HG03095 (cell line): ENCODE data around the gene CXXC5.

ENCODE experiments used
- ATAC-seq: cut with Tn5 transposase; IDR thresholded peaks from one replicate; pipeline ENCODE4 v1.9.1; 2021; ENCODE audit warnings: moderate library complexity; ENCODE audit not compliant: unreplicated experiment

Gene CXXC5

DNA sequence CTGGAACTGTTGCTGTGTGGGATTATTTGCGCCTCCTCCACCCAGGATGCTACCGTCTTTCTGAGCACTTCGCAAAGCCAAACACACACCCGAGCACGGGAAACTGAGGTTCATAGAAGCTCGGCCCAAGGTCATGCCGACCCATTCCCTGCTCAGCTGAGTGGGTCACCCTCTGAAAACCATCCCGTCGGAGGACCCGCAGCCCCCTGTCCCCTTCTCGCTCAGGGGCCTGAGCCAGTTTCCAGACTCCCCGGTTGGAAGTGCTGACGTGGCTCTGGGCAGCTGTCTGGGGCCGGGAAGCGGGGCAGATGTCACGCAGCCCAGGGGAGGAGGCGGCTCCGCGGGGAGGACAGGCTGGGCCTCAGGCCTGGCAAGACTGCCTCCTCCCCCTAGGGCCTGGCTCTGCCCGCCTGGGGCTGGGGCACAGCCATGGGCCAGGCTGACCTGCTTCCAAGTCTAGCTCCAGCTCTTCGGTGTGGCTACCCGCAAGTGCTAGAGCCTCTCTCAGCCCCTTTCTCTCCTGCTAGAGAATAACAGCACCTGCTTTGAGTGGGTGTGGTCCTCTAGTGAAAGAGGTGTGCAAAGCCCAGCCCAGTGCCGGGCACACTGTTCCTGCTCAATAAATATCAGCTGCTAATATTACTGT lies 9.9 kb upstream of the CXXC5 start:
- ATAC-seq: no peak

DNA sequence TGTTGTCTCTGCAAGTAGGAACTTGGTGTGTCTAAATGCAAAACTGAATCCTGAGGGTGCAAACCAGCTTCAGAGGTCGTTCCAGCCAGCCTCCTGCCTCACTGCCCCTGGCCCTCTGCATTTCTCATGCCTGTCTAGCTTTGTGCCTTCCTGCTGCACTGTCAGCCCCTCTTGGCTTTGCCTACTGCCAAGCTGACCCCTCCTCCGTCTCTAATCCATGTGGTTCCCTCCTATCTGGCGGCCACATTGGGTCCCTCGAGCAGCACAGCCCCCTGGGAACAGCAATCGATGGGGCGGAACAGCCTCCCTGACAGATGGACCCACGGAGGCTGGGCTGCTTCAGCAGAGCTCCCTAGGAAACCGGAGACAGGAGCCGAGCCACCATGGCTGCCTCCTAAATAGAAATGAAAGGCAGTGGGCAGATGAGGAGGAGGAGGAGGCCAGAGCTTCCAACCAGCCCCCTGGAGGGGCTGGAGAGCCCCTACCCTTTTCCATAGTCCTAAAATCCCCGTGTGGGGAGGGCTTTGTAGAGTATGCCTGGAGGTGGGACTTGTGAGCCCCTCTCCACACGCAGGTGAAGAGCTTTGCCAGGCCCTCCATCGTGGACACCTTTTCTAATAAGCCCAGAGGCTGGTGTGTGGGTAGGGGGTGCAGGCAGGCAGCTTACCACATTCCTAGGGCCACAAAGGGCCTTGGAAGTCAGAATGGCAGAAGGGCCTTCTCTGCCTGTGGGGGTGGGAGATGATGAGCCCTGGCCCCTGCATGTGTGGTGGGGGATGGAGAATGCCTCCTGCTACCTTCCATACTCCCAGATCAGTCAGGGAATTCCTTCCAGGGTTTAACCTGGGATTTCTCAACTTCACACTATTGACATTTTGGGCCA lies 9.2 kb upstream of the CXXC5 start:
- no peak for ATAC-seq

DNA sequence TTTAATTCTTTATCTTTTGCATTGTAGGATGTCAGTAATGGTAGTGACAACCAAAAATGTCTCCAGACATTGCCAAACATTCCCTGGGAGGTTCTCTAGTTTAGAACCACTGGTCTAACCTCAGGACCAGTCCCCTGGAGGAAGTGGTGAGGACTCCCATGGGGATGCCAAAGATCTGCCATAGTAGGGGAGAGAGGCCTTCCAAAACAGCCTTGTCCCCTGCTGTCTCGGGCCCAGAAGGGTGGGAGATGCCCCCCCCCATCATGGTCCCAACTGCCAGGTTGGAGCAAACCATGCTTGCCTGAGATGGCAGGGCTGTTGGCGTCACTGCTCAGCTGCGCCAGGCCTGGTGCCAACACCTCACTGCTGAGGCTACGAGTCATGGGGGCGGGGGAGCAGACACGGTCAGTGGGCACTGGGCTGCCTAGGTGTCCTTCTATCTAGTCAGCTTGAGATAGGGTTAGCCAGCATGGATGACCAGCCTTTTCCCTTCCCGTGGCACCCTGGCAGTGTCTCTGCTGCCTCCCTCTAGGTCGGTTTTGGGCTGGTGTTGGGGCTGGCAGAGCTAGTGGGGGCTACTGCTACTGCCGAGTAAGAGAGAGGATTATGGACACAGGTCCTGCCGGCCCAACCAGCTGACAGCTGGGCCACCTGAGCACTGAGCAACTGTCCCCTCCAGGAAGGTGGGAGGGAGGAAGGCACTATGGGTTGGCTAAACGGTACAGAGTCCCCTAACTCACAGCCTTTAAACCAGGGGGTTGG lies 8.3 kb upstream of the CXXC5 start:
- no peak for ATAC-seq

DNA sequence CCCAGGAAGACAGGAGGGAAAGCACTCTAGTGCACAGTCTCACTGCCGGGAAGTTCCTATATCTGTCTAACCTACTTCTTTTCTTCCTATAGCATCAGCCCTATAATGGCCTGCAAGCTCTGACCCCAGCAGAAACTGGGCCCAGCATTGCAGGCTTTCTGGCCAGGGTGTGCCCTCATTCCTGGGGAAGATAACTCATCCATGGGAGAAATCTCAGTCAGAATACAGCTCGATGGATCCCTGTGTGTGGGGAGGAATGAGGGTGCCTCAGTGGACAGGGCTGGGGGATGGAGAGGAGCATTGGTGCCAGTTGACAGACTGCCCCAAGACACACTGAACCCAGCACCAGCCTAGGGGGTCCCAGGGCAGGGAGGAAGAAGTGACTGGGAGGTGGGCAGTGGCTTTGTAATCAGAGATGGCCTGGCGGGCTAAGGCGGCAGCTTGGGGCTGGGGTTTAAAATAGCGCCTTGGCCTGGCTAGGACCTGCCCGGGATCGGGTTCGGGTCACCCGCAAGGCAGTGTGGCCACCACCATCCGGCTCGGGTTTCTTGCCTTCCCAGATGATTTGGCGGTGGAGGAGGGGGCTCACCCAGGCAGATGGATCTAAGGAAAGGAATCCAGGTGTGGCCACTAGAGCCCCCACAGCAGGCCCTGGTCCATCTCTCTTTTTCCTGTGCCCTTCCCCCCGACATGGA lies 7.6 kb upstream of the CXXC5 start:
- no peak for ATAC-seq

DNA sequence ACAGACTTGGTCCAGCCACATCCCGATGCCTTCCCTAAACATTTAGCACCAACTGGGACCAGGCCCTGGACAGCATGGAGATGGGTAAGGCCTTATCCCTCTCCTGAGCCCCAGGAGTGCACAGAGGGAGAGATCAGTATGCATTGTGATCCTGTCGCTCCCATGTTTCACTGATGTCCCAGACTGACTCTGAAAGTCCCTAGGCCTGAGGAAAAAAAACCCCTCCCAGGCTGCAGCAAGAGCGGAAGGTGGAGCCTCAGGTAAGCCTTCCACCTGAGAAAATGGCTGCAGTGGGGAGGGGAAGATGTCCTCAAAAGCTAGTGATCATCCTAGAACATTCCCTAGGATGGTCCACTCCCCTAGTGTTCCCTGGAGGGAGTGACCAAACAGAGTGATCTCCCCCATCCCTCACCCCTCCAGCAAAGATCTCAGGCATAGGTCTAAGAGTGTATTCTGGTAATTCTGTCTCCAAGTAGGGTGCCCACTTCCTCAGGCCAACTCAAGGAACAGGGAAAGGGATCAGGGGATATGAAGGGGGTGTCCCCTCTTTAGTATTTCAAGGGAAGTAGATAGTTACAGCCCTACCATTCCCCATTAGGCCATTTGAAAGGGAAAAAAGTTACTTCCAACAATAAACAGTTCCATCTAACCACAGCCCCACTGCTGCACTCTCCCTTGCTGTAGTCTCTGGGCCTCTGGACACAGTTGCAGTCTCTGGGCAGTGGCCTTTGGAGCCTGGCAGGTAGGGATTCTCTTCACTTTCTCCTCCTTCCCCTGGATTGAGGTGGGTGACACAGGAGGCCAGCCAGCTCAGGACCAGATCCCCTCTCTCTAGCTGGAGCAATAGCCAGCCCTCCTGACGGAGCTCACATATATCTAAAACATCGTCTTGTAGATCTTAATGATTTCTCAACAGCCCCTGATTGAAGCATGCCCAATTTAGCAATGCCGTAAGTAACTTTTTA lies 6.8 kb upstream of the CXXC5 start:
- ATAC-seq: no peak

DNA sequence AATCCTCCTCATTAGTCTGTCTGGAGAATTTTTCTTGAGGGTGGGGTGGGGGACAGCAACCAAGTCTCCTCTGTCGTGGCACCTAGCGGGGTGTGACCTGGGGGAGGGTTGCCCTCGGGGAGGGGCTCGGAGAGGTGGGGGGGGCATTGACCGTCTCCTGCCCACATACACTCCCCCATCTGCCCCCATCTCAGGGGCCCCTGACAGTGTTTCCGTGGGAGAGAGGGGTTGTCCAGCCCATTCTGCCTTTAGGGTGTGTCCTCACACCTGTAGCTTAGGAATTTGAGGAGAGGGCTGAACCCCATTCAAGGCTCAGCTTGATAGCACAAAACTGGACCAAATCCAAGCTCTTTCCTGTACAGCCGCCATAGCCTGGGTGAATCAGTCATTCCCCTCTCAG lies 5.9 kb upstream of the CXXC5 start:
- ATAC-seq: no peak

DNA sequence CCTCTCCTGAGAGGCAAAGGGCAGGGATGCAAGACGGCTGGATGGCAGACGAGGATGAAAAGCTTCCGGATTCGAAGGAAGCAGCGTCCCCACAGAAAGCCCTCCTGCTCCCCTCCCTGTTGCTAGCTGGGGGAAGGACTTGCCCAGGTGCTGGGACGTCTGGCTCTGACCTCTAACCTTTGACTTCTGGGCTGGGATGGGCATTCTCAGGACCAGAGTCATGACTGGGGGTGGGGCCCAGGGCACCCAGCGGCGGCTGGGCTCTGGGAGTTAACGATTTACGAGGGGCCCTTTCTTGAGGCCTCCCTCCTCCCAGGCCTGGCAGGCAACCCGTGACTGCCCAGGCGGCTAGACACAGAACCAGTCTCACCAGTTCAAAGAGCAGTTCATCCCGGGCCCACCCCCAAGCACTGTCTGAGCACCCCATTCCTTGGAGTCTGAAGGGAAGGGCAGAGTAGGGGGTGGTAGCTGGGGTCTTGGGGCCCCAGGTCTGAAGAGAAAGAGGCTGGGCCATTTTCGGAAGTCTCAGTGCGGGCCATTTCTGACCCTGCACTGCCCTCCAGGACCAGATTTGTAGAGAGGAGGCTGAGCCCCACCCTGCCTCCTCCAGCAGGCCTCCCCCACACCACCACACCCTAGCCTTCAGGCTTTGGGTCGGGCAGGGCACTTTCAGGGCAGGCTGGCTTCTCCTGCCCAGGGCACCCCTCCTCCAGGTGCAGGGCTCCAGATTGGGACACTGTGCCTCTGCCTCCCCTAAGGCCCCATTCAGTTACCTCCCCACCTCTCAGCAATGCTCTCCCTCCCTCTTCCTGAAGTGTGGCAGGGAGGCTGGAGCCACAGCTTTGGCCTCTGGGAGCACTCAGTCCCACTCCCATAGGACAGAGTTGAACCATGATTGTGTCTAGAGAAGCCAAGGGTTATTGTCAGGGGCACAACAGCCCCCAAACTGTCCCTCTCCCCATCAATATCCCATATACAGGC lies 5.0 kb upstream of the CXXC5 start:
- ATAC-seq: no peak

DNA sequence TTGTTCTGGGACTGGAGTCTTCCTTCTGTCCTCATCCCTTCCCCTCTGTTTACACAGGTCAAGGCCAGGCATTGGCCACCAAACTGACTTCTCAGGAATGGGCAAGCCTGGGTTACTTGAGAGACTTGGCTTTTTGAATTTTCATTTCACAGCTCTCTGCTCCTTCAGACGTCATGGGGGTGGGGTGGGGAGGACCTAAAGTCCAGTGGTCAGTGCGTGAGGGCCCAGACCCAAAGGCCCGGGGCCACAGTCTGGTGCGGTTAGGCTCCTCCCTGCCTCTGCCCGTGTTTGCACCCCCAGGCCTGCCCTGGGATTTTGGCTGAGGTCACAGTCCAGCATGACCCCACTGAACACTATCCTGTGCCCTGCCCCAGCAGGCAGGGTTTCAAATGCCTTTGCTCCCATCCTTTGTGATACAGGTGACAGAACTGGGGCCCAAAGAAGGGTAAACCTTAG lies 4.1 kb upstream of the CXXC5 start:
- ATAC-seq: no peak

DNA sequence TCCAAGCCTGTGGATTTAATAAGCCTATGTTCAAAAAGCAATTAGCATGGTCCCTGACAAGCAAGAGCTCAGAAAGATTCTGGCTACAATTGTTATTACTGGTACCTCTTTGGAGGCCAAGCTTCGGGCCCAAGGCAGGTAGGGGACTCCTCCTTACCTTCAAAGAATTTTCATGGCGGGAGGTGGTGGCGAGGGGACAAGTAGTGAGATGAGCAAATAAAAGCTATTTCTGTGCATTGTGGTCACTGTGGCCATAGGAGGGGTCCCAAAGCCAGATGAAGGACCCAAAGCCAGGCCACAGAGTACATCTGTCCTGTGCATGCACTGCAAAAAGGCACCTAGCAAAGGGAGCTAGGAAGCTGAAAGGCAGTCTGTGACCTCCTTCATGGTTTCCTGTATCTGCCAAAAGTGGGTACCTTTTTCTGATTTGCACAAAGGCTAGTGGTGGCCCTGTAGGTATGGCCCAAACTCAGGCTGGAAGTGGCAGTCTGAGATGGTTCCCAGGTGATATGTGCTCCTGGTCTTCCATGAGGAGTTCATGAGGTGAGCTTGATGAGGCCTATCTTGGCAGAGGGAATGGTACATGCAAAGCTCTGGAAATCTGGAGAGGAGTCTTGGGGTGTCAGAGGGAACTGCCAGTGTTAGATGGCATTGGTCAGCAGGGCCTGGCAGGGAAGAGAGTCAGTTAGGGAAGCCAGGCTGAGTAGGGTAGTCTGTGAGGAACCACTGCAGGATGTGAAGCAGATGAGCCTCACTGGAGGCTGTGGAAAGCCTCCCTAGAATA lies 3.3 kb upstream of the CXXC5 start:
- no peak for ATAC-seq

DNA sequence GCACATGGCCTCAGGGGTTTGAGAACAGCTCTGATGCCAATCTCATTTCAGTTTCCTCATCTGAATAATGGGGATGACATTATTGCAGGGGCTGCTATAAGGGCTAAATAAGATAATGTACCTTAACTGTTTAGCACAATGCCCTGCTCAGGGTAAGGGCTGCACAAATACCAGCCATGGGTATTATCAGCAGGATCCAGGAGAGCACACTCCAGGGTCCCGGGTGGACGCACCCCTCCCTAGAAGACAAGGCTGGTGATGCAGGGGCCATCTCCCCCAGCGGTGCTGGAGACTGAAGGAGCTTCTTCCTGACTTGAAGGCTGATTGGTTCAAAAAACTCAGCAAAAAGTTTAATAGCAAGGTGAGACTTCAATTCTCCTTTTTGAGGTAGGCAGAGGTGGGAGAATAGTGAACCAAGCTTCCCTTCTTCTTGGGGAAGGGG lies 2.7 kb upstream of the CXXC5 start:
- ATAC-seq: no peak

DNA sequence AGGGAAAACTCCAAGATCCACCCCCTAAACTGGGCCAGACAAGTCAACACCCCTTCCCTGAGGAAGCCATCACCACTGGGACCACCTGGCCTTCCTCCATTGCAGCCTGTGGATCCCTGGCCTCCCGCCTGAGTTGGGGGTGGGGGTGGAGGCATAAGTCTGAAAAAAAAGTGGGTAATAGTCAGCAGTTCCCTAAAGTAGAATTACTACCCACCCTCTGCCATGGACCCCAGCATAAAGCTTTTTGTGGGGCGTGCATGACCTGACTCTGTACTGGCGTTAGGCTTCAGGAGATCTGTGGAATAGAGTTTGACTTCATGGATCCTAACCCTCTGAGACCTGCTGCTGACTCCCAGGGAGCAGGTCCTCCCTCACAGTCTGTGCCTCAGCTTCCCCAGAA lies 2.0 kb upstream of the CXXC5 start:
- ATAC-seq: no peak

DNA sequence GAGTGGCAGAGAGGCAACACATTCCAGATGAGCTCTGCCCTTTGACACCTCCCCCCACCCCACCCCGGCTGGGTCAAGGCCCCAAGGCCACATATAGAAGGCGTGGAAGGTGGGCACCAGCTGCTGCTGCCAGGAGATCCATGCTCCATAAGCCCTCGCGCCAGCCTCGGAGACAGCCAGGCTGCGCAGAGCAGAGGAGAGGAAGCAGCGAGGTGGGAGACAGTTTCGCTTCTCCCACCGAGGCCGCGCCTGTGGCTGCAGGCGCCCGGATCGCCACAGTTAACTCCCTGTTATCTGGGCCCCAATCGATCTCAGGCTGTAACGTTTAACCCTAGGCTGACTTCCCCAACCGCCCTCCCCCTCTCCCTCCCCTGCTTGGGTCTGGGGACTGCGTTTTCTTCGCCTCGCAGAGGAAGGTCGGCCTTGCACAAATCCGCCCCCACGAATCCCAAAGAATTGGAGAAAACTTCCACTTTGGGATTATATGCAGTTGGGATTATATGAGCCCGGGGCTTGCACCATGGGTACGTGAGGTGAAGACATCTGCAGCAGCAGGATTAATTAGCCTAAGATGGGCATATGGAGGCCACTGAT lies 1.1 kb upstream of the CXXC5 start:
- no peak for ATAC-seq

DNA sequence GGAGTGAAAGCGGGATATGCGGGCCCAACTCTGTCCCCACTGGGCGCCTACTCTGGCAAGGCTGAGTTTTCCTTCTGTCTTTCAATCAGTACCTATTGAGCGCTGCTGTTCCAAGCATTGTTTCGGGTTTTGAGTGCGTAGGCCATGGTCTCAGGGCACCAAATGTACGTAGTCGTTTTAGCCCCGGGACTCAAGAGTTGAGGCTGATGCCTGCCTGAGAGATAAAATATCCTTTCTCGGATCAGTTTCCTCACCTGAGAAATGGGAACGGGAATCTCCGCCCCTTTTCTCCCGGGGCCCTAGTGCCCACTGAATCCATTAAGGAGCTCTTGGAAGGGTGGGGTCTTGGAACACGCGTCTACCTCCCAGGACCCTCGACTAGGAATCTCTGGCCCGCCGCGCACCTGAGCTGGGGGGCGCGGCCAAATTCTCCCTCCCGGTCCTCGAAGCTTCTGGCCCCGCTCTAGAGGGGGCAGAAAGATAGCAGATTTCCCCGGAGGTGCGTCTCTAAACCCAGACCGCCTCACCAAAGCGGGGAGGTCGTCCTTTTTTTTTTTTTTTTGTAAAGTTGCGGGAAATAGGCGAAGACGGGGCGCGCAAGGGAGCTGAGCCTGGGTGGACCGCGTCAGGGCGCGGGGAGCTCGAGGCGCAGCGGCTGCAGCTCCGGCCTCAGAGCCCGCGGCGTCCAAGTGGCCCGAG lies 494 bp upstream of the CXXC5 start:
- no peak for ATAC-seq

DNA sequence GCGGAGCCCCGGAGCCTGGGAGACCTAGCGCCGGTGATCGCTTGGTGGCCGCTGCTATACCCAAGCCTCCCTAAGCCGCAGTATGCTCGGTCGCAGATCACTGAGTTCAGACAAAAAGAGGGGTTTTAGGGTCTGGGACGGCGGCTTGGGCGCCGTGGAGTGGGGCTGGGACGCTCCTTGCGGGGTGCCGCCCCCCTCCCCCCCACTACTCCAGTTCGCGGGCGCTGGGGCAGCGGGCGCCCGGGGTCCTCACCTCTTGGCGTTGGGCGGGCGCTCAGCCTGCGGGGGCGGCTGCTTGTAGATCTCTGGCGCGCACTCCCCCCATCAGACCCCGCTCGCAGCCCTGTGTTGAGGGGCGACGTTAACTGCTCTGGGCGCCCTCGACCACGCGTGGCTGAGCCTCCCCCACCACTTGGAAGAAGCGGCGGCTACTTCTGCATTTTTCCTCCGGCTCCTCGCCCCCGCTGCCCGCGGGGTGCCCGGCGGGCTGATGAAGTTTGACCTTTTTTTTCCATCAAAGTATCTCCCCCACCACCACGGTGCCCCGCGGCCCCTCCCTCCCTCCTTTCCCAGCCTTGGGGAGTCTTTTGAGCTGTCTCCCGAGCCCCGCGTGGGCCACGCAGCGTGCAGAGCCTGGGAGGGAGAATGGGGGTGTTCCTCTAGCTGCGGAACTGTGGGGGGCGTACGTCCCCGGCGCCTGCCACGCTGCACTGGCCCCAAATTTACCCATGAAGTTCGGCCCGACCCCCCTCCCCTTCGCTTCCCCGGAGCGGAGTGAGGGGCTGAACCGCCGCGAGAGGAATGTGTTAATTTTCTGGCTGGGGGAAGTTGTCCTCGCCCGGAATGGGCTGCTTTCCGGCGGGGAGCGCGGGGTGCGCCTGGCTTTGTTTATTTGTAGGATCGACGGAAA lies 1.2 kb downstream of the CXXC5 start:
- no peak for ATAC-seq

DNA sequence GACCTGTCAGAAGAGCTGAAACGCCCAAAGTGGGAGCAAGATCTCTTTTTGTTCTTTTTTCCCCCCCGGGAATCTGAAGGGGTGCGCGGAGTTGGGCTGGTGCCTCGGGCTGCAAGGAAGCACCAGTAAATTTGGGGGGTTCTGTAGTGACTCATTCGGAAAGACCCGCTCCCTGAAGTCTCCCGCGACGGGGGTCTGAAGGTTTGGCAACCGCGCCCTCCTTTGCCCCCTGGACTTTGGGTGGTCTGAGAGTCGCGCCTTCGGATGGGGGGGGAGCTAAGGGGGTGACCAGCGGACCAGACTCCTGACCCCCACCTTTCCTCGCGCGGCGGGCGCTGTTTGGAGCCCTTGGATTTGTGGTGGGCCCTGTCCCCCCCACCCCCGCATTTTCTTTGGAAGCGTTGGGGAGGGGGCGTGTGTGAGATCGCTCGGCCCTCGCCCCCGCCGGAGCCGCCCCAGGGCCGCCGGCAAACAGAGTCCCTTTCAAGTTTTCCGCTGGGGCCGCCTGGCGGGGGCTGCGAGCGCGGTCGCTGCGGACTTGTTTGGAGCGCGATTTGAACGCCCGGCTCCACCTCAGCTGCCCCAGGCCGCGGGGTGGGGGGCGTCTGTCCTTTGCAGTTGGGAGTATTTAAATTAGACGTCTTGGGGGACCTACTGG lies 2.0 kb downstream of the CXXC5 start:
- ATAC-seq: no peak

DNA sequence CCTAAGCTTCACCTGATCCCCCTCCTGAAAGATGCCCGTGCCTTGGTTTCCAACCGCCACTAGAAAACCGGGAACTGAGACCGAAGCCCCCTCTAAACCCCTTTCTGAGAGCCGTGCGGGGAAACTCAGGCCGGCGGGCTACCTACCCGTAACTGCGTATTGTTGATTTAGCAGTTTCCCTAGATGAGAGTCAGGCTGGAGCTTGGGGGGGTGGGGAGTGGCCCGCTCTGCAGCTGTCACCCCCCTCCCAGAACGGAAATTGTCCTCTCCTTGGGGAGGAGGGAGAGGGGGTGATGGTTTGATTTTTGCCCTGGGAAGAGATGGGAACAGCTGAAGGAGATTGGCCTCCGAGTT lies 2.5 kb downstream of the CXXC5 start:
- ATAC-seq: no peak
